Osteocyte (in vitro differentiated cells): Measurements from ENCODE around the gene IGSF5. TPM values are rescaled to one million over a fixed set of nuclear protein-coding genes. Genes with fewer than 3 reads are reported as not detected.

ENCODE experiments used
- DNase-seq: peaks from one replicate; pipeline ENCODE4 v3.0.0; 2021; ENCODE audit warnings: mixed read lengths; ENCODE audit not compliant: unreplicated experiment; ENCODE audit errors: extremely low spot score
- H3K27ac Mint-ChIP-seq: one replicate; pipeline ENCODE4 v1.8.0; 2021; ENCODE audit warnings: mild to moderate bottlenecking, mixed read lengths; ENCODE audit not compliant: unreplicated experiment
- H3K27me3 Mint-ChIP-seq: one replicate; pipeline ENCODE4 v1.8.0; 2021; ENCODE audit warnings: mixed read lengths; ENCODE audit not compliant: unreplicated experiment
- H3K36me3 Mint-ChIP-seq: one replicate; pipeline ENCODE4 v1.8.0; 2021; ENCODE audit warnings: mixed read lengths; ENCODE audit not compliant: unreplicated experiment
- H3K4me1 Mint-ChIP-seq: one replicate; pipeline ENCODE4 v1.8.0; 2021; ENCODE audit warnings: mixed read lengths; ENCODE audit not compliant: unreplicated experiment
- H3K4me3 Mint-ChIP-seq: one replicate; pipeline ENCODE4 v1.8.0; 2021; ENCODE audit warnings: mild to moderate bottlenecking, moderate library complexity, mixed read lengths; ENCODE audit not compliant: unreplicated experiment
- H3K9me3 Mint-ChIP-seq: one replicate; pipeline ENCODE4 v1.8.0; 2021; ENCODE audit warnings: mixed read lengths; ENCODE audit not compliant: unreplicated experiment
- total RNA-seq: library from RNA; stranded (reverse); gene quantifications from 2 replicates; pipeline ENCODE4 v1.2.1, GENCODE V29; 2021
- TF ChIP-seq, protein P1 (sequence below): fragments of 200-600 bp; sonication (generic); IDR thresholded peaks from 2 replicates; pipeline ENCODE4 v1.5.0; 2021; ENCODE audit warnings: antibody characterized with exemption, mild to moderate bottlenecking, moderate library complexity

The IGSF5 gene
- total RNA-seq, 1 donor from 2014 or later = not detected

- Mint-ChIP-seq H3K27ac (no peak overlapping the region), H3K36me3 (no peaks in the 10 kb centered on the region), H3K4me3 (no peak overlapping the region), H3K27me3 (peaks cover 6% of the 10 kb centered on the region), H3K9me3 (no peaks in the 10 kb centered on the region), H3K4me1 (no peaks in the 10 kb centered on the region)
- DNase-seq = no peak
- TF ChIP-seq, protein P1, sequence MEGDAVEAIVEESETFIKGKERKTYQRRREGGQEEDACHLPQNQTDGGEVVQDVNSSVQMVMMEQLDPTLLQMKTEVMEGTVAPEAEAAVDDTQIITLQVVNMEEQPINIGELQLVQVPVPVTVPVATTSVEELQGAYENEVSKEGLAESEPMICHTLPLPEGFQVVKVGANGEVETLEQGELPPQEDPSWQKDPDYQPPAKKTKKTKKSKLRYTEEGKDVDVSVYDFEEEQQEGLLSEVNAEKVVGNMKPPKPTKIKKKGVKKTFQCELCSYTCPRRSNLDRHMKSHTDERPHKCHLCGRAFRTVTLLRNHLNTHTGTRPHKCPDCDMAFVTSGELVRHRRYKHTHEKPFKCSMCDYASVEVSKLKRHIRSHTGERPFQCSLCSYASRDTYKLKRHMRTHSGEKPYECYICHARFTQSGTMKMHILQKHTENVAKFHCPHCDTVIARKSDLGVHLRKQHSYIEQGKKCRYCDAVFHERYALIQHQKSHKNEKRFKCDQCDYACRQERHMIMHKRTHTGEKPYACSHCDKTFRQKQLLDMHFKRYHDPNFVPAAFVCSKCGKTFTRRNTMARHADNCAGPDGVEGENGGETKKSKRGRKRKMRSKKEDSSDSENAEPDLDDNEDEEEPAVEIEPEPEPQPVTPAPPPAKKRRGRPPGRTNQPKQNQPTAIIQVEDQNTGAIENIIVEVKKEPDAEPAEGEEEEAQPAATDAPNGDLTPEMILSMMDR = no peak
Observed at GRCh38 chr21:39707316-39707715, 37.7 kb upstream of the IGSF5 start.

DNA sequence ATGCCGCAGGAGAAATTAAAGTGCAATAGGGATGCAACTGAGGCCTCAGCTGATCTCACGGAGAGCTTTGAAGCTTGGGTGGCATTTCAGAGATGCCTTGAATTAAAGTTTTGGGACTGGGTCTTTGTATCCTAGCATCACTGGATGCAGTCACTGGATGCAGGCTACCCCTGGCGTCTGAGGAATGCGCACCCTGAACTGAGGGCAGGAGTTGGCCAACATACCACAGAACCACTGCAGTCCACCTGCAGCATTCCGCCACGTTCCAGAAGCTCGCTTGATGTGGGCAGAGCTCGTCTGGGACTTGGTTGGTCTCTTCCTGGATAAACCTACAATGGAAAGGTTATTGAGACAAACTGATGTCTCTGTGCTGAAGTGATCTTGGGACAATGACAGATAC lies 34.1 kb upstream of the IGSF5 start:
- Mint-ChIP-seq H3K9me3 (no peaks in the 10 kb centered on the region), H3K4me1 (no peaks in the 10 kb centered on the region), H3K27ac (no peak overlapping the region), H3K4me3 (no peak overlapping the region), H3K36me3 (no peaks in the 10 kb centered on the region), H3K27me3 (peaks cover 3% of the 10 kb centered on the region)
- TF ChIP-seq, protein P1 = no peak
- DNase-seq = no peak

- H3K27ac Mint-ChIP-seq = no peak overlapping the region
- peaks cover 8% of the 10 kb centered on the region for H3K27me3 Mint-ChIP-seq
- H3K4me1 Mint-ChIP-seq = no peaks in the 10 kb centered on the region
- TF ChIP-seq, protein P1 = no peak
- no peaks in the 10 kb centered on the region for H3K9me3 Mint-ChIP-seq
- no peak for DNase-seq
- no peak overlapping the region for H3K4me3 Mint-ChIP-seq
- no peaks in the 10 kb centered on the region for H3K36me3 Mint-ChIP-seq
Observed at GRCh38 chr21:39712273-39712672, 32.7 kb upstream of the IGSF5 start.

DNA sequence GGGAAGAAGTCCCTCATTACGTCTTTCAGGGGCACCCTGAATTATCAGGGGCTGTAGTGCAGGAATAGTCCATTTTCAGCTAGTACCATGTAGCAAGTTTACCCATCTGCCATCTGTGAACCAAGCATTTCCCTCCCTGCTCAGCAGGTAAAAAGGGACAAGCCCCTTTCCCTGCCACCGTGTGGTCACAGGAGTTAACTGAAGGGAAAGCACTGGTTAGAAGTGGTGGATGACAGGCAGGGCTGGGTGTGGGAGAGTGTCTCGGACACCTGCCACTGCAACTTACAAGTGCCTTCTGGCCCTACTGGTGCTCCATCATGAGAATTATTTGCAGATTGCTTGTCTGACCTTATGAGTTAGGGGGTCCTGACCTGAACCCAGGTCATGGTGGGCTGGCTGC lies 32.0 kb upstream of the IGSF5 start:
- Mint-ChIP-seq H3K9me3 (no peaks in the 10 kb centered on the region), H3K4me3 (no peak overlapping the region), H3K36me3 (no peaks in the 10 kb centered on the region), H3K27me3 (peaks cover 10% of the 10 kb centered on the region), H3K27ac (no peak overlapping the region), H3K4me1 (no peaks in the 10 kb centered on the region)
- TF ChIP-seq, protein P1 = no peak
- no peak for DNase-seq

DNA sequence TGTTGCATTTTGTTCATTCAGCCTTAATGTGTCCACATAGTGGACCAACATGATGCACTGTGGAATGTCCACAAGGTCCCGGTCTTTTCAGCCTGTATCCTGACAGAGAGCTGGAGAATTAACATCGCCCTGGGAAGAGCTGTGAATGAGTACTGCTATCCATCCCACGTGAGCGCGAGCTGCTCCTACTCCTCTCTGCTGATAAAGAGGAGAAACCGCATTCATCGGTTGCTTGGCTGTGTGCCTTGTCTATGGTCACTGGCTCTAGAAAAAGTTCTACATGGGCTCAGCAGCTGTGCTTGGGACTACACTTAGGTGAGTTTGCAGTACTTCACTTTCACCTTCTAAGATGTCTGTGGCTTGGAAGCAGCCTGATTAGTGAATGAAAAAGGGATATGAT lies 31.1 kb upstream of the IGSF5 start:
- peaks cover 18% of the 10 kb centered on the region for H3K27me3 Mint-ChIP-seq
- no peaks in the 10 kb centered on the region for H3K9me3 Mint-ChIP-seq
- H3K27ac Mint-ChIP-seq = no peak overlapping the region
- DNase-seq = no peak
- H3K36me3 Mint-ChIP-seq = no peaks in the 10 kb centered on the region
- TF ChIP-seq, protein P1 = no peak
- no peak overlapping the region for H3K4me3 Mint-ChIP-seq
- H3K4me1 Mint-ChIP-seq = no peaks in the 10 kb centered on the region
